Epithelial cell of esophagus (primary cell): ENCODE results near the gene SORCS1.

ENCODE experiments used
- DNase-seq: peaks from one replicate; pipeline ENCODE4 v3.0.0; 2010; ENCODE audit warnings: low read depth
- H3K4me3 ChIP-seq: 2 replicates; pipeline ENCODE4 v1.5.1; 2011; ENCODE audit warnings: mild to moderate bottlenecking, low read length, control low read depth
- CTCF ChIP-seq: IDR thresholded peaks from 2 replicates; pipeline ENCODE4 v1.5.1; 2011; ENCODE audit warnings: low read depth, mild to moderate bottlenecking, low read length, control low read depth, inconsistent platforms; ENCODE audit not compliant: insufficient read depth; ENCODE audit errors: missing control alignments

SORCS1 gene

GRCh38 chr10:106981452-106982075 lies 182.9 kb downstream of the SORCS1 start:
- H3K4me3 ChIP-seq: no peak overlapping the region
- no peak for TF ChIP-seq CTCF
- DNase-seq: no peak

- TF ChIP-seq CTCF: no peak
Observed at GRCh38 chr10:106980495-106981451, 183.7 kb downstream of the SORCS1 start.

GRCh38 chr10:106978756-106979155 lies 185.8 kb downstream of the SORCS1 start:
- TF ChIP-seq CTCF: no peak
- no peak for DNase-seq
- no peak overlapping the region for H3K4me3 ChIP-seq

More at GRCh38 chr10:106980495-106981451, 183.7 kb downstream of the SORCS1 start:
- H3K4me3 ChIP-seq: no peak overlapping the region
- no peak for DNase-seq

GRCh38 chr10:106973716-106974115 lies 190.8 kb downstream of the SORCS1 start:
- no peak for DNase-seq

DNA sequence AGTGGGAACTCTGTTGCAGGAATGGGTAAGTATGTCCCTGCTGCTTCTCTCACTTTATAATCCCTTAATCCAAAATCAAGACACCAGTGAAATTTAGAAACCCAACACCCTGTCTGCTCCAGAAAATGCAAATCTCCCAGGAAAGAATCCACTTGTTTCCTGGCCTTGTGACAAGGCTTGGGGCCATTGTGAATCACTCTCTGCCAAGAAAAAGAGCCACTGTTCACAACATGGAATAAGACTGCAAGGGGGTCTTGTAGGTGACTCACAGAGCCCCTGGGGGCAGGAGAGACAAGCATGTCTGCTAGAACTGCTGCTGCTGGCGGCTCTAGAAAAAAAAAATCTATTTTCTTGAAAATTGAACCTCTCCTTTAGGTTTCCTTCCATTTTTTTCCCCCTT lies 191.2 kb downstream of the SORCS1 start:
- no peak overlapping the region for H3K4me3 ChIP-seq
- no peak for DNase-seq
- no peak for TF ChIP-seq CTCF

More at GRCh38 chr10:106973716-106974115, 190.8 kb downstream of the SORCS1 start:
- no peak for TF ChIP-seq CTCF
- no peak overlapping the region for H3K4me3 ChIP-seq

GRCh38 chr10:106972381-106972780 lies 192.1 kb downstream of the SORCS1 start:
- no peak for DNase-seq
- no peak for TF ChIP-seq CTCF
- H3K4me3 ChIP-seq: no peak overlapping the region

- no peak for TF ChIP-seq CTCF
- no peak for DNase-seq
- no peak overlapping the region for H3K4me3 ChIP-seq
Observed at GRCh38 chr10:106971411-106971831, 193.1 kb downstream of the SORCS1 start.
